ENCODE results near the gene RAI2. TPM values are rescaled to one million over a fixed set of nuclear protein-coding genes. Genes with fewer than 3 reads are reported as not detected.
A peak's percentile ranks its signal among the peaks of the same experiment; 100 is the strongest.

RAI2 gene
- total RNA-seq, result 0.17 TPM in 1 of 2 replicates, not detected in the other

DNA sequence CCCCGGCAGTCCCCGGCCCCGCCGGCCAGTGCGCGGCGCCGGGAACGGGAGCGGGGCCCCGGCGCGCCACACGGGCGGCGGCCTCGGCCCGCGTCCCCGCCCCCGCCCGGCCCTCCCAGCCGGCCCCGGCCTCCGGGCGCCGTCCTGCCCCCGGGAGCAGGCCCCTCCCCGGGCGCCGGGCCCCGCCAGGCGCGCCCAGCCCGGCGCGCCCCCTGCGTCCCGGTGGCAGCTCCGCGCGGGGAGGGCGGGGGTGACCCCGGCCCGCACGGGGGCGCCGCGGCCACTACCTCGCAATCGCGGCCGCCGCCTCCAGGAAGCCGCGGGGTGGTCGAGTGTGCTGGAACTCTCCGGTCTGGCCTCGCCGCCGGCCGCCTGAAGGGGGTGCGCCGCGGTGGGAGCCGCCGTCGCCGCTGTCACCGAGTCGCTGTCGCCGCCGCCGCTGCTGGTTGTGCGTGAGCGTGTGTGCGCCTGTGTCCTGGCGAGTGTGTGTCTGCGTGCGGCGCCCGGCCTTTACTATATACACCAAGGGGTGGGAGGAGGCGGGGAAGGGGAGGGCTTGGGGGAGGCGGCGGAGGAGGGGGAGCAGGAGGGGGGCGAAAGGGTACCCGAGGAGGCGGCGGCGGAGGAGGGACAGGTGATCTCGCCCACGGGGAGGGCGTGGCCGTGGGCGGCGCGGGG, at the start of gene RAI2:
Gene RAI2, minus strand, starts transcription at position 488 of the 678 bp plus-strand sequence. CDS start 59,288 bp downstream, outside the sequence.
- H3K4me3 ChIP-seq (ENCODE audit: low read depth, low read length), result peak within 1 kb of the TSS; percentile 48
- TF ChIP-seq, protein P1, sequence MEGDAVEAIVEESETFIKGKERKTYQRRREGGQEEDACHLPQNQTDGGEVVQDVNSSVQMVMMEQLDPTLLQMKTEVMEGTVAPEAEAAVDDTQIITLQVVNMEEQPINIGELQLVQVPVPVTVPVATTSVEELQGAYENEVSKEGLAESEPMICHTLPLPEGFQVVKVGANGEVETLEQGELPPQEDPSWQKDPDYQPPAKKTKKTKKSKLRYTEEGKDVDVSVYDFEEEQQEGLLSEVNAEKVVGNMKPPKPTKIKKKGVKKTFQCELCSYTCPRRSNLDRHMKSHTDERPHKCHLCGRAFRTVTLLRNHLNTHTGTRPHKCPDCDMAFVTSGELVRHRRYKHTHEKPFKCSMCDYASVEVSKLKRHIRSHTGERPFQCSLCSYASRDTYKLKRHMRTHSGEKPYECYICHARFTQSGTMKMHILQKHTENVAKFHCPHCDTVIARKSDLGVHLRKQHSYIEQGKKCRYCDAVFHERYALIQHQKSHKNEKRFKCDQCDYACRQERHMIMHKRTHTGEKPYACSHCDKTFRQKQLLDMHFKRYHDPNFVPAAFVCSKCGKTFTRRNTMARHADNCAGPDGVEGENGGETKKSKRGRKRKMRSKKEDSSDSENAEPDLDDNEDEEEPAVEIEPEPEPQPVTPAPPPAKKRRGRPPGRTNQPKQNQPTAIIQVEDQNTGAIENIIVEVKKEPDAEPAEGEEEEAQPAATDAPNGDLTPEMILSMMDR (conservative IDR thresholded peaks at IDR 0.05; ENCODE audit: low read depth, low read length), result no peak
- DNase-seq (ENCODE audit: low read depth), result no peak

DNA sequence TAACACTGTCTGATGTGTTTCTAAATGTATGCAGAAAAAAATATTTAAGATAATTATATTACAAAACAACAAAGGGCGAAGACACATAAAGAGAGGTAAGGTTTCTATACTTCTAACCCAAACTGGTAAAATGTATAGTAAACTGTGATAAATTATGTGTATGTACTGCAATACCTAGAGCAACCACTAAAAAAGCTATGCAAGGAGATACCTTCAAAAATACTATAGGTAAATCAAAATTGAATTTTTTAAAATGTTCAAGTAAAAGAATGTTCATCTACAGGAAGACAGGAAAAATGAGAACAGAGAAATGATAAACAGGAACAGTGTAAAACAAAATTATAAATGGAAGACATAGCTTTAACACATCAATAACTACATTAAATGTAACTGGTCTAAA, 27.3 kb upstream of the RAI2 start:
- no peak for DNase-seq (ENCODE audit: low read depth)
- TF ChIP-seq, protein P1 (conservative IDR thresholded peaks at IDR 0.05; ENCODE audit: low read depth, low read length), result no peak
- H3K4me3 ChIP-seq (ENCODE audit: low read depth, low read length), result no peak overlapping the region

DNA sequence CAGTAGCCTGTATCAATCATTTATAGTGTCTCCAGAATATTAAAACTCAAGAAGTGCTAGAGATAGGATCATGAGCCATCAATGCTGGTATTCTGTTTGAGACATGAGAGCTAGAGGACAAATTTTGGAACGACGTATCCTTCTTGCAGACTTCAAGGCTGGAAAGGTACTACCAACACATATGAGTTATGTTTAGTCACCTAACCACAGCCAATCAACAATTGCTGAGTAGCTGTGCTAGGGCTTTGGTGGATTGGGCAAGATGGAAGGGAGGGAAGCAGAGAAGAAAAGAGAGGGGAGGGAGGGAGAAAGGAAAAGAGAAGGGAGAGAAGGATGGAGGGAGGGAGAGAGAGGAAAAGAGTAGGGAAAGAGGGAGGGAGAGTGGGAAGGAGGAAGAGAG, 21.6 kb upstream of the RAI2 start:
- TF ChIP-seq, protein P1 (conservative IDR thresholded peaks at IDR 0.05; ENCODE audit: low read depth, low read length), result no peak
- no peak for DNase-seq (ENCODE audit: low read depth)
- H3K4me3 ChIP-seq (ENCODE audit: low read depth, low read length), result no peak overlapping the region

DNA sequence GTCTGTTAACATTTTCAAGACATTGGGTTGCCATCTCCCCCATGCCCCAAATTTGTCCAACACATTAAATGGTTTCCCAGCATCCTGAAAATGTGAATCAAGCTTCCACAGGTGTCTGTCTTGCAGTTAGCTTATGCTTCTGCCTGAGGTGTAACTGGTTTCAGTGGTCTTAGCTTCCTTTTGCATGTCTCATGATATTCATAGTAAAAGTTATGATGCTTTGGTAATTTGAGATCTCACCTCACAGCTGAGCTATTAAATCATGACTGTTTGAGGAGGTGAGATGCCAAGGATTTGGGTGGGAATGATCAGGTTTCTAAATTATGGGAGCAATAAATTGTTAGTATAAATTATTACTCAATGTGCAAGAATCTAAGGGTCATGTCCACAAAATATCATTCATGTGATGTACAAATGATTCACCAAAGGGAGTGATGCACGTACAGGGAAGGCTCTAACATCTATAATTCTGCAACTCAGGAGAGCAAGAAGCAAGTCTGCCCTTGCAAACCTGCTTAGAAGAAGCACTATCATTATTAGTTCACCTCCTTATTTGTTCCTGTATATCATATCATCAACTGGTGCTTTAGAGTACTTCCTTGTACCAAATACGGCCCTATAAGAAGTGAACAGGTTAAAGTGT, 17.1 kb upstream of the RAI2 start:
- no peak overlapping the region for H3K4me3 ChIP-seq (ENCODE audit: low read depth, low read length)
- TF ChIP-seq, protein P1 (conservative IDR thresholded peaks at IDR 0.05; ENCODE audit: low read depth, low read length), result no peak
- DNase-seq (ENCODE audit: low read depth), result no peak

DNA sequence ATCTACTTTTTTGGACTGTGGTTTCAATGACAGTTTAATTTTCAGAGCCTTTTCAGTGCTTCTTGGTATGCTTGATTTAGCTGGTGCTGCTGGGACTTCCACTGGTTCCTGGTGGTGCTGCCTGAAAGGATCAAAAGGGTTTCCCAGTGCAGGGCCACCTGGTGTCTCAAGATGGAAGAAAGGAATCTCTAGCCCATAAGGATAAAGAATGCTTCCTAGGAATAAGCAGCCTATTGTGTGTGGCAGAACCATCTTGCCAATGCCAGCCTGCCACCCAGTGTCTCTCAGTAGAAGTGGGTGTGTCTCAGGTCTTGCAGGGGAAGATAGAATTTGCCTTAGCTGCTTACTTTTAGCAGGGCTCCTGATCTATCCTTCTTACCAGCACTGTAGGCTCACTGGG, 15.0 kb upstream of the RAI2 start:
- no peak for DNase-seq (ENCODE audit: low read depth)
- H3K4me3 ChIP-seq (ENCODE audit: low read depth, low read length), result no peak overlapping the region
- TF ChIP-seq, protein P1 (conservative IDR thresholded peaks at IDR 0.05; ENCODE audit: low read depth, low read length), result peak; percentile 55

DNA sequence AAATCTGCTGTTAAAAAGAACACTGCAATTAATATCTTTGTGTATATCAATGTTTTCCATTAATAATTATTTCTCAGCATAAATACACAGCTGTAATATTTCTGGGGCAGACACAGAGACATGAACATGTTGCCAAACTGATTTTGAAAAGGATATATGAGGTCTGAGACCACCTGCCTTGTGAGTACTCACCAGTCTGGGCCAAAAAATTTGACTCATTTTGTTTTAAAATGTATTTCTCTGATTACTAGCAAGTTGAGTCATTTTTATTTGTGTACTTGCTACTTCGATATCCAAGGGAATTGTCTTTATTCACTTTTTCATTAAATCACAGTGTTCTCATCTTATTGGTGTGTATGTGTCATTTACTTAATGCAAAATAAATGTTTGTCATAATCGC, 8.5 kb upstream of the RAI2 start:
- TF ChIP-seq, protein P1 (conservative IDR thresholded peaks at IDR 0.05; ENCODE audit: low read depth, low read length), result no peak
- no peak for DNase-seq (ENCODE audit: low read depth)
- no peak overlapping the region for H3K4me3 ChIP-seq (ENCODE audit: low read depth, low read length)

Measured in epithelial cell of proximal tubule (primary cell).